Right lung (tissue), 10 donors: ENCODE data around the gene SNX5. TPM values are rescaled to one million over a fixed set of nuclear protein-coding genes. Genes with fewer than 3 reads are reported as not detected.

Experiments
- DNase-seq, 2 donors: peaks; one replicate each; pipeline ENCODE4 v3.0.0-alpha.2; 2013
- long read RNA-seq, 8 donors: transcript quantifications; one replicate each; lab custom pipeline, GENCODE V29; 2026
- polyA plus RNA-seq, 5 donors: library from polyadenylated mRNA; unstranded; fragments of 120-200 nt; gene quantifications; one replicate each; pipeline versions ENCODE4 v1.2.1 to v1.2.3, GENCODE V29; 2013; ENCODE audit warnings: inconsistent platforms in 1 of 5, low replicate concordance in 1 of 5; ENCODE audit not compliant: insufficient read length in 5 of 5, insufficient read depth in 1 of 5

SNX5 gene
- polyA plus RNA-seq = 100 to 1,000 TPM; 207 to 304 (median 265) TPM
- long read RNA-seq, donor 1, transcript SNX5-201 (13 exons, 2,270 nt) = minor isoform, 53 of 211 reads
- long read RNA-seq, donor 1, transcript SNX5-202 (14 exons, 2,288 nt) = minor isoform, 18 of 211 reads
- long read RNA-seq, donor 1, transcript SNX5-218 (1 exons, 3,931 nt) = major isoform, 85 of 211 reads
- long read RNA-seq, donor 1, transcript SNX5-212 (2 exons, 1,321 nt) = minor isoform, 8 of 211 reads
- long read RNA-seq, donor 1, partial matches to known transcripts = 38 of 211 reads
- long read RNA-seq, donor 1, other reads (novel, unspliced or antisense) = 0 of 211 reads
- long read RNA-seq, donor 2, transcript SNX5-201 (13 exons, 2,270 nt) = major isoform, 26 of 66 reads
- long read RNA-seq, donor 2, transcript SNX5-202 (14 exons, 2,288 nt) = minor isoform, 11 of 66 reads
- long read RNA-seq, donor 2, transcript SNX5-218 (1 exons, 3,931 nt) = minor isoform, 15 of 66 reads
- long read RNA-seq, donor 2, partial matches to known transcripts = 5 of 66 reads
- long read RNA-seq, donor 2, other reads (novel, unspliced or antisense) = 0 of 66 reads
- long read RNA-seq, donor 3, transcript SNX5-212 (2 exons, 1,321 nt) = minor isoform, 8 of 196 reads
- long read RNA-seq, donor 3, transcript SNX5-201 (13 exons, 2,270 nt) = minor isoform, 40 of 196 reads
- long read RNA-seq, donor 3, transcript SNX5-218 (1 exons, 3,931 nt) = major isoform, 102 of 196 reads
- long read RNA-seq, donor 3, transcript SNX5-202 (14 exons, 2,288 nt) = minor isoform, 7 of 196 reads
- long read RNA-seq, donor 3, partial matches to known transcripts = 32 of 196 reads
- long read RNA-seq, donor 3, other reads (novel, unspliced or antisense) = 0 of 196 reads
- long read RNA-seq, donor 4, transcript SNX5-218 (1 exons, 3,931 nt) = major isoform, 68 of 94 reads
- long read RNA-seq, donor 4, transcript SNX5-202 (14 exons, 2,288 nt) = minor isoform, 5 of 94 reads
- long read RNA-seq, donor 4, transcript SNX5-201 (13 exons, 2,270 nt) = minor isoform, 16 of 94 reads
- long read RNA-seq, donor 4, partial matches to known transcripts = 0 of 94 reads
- long read RNA-seq, donor 4, other reads (novel, unspliced or antisense) = 0 of 94 reads
- long read RNA-seq, donor 5, transcript SNX5-218 (1 exons, 3,931 nt) = major isoform, 73 of 159 reads
- long read RNA-seq, donor 5, transcript SNX5-212 (2 exons, 1,321 nt) = minor isoform, 8 of 159 reads
- long read RNA-seq, donor 5, transcript SNX5-201 (13 exons, 2,270 nt) = minor isoform, 33 of 159 reads
- long read RNA-seq, donor 5, transcript SNX5-202 (14 exons, 2,288 nt) = minor isoform, 18 of 159 reads
- long read RNA-seq, donor 5, partial matches to known transcripts = 20 of 159 reads
- long read RNA-seq, donor 5, other reads (novel, unspliced or antisense) = 0 of 159 reads
- long read RNA-seq, donor 6, transcript SNX5-202 (14 exons, 2,288 nt) = minor isoform, 16 of 166 reads
- long read RNA-seq, donor 6, transcript SNX5-201 (13 exons, 2,270 nt) = minor isoform, 40 of 166 reads
- long read RNA-seq, donor 6, transcript SNX5-217 (1 exons, 1,087 nt) = minor isoform, 8 of 166 reads
- long read RNA-seq, donor 6, transcript SNX5-218 (1 exons, 3,931 nt) = major isoform, 76 of 166 reads
- long read RNA-seq, donor 6, partial matches to known transcripts = 17 of 166 reads
- long read RNA-seq, donor 6, other reads (novel, unspliced or antisense) = 0 of 166 reads
- long read RNA-seq, donor 7, transcript SNX5-212 (2 exons, 1,321 nt) = minor isoform, 6 of 90 reads
- long read RNA-seq, donor 7, transcript SNX5-218 (1 exons, 3,931 nt) = major isoform, 45 of 90 reads
- long read RNA-seq, donor 7, transcript SNX5-202 (14 exons, 2,288 nt) = minor isoform, 10 of 90 reads
- long read RNA-seq, donor 7, transcript SNX5-201 (13 exons, 2,270 nt) = minor isoform, 22 of 90 reads
- long read RNA-seq, donor 7, partial matches to known transcripts = 5 of 90 reads
- long read RNA-seq, donor 7, other reads (novel, unspliced or antisense) = 0 of 90 reads
- long read RNA-seq, donor 8, transcript SNX5-201 (13 exons, 2,270 nt) = minor isoform, 14 of 59 reads
- long read RNA-seq, donor 8, transcript SNX5-202 (14 exons, 2,288 nt) = minor isoform, 13 of 59 reads
- long read RNA-seq, donor 8, transcript SNX5-218 (1 exons, 3,931 nt) = major isoform, 26 of 59 reads
- long read RNA-seq, donor 8, partial matches to known transcripts = 0 of 59 reads
- long read RNA-seq, donor 8, other reads (novel, unspliced or antisense) = 0 of 59 reads

- DNase-seq = peak; percentile 100
Measured at GRCh38 chr20:17968366-17969277, at the start of gene SNX5, which contains the start of gene MGME1. Gene SNX5 (minus strand): TSS chr20:17968794. CDS start chr20:17968425, 369 bp downstream. Gene MGME1 (plus strand): TSS chr20:17969018. CDS start chr20:17969860, 842 bp downstream.

- no peak for DNase-seq
Measured at GRCh38 chr20:18018100-18018499, 49.5 kb upstream of the SNX5 start.

GRCh38 chr20:18016772-18017171 lies 48.2 kb upstream of the SNX5 start:
- no peak for DNase-seq

GRCh38 chr20:18014411-18014810 lies 45.8 kb upstream of the SNX5 start:
- DNase-seq = no peak

DNA sequence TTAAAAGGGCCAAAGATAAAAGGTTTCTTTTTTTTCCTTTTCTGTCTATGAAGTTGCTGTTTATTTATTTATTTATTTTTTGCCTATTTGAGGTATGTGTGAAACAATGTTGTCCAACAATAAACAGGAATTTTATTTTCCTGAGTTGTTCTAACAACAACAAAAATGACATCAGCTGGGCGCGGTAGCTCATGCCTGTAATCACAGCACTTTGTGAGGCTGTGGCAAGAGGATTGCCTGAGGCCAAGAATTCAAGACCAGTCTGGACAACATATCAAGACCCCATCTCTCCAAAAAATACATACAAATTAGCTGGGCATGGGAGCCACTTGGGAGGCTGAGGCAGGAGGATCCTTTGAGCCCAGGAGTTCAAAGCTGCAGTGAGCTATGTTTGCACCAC lies 44.3 kb upstream of the SNX5 start:
- DNase-seq = no peak

GRCh38 chr20:18011951-18012645 lies 43.5 kb upstream of the SNX5 start:
- DNase-seq = no peak

DNA sequence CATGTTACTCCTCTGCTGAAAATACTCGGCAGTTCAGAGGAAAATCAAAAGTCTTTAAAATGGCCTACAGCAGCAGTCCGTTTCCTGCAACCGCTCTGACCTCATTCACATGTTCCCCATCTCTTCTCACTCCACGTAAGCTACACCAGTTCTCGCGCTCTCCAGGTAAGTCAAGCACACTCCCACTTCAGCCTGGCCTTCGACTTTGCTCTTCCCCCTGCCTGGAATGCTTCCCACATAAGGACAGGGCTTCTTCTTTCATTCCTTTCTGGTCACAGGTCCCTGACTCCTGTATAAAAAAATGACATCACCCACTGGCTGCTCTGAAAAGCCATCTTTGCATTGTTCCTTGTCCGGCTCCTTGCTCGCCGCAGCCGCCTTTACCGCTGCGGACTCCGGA lies 42.9 kb upstream of the SNX5 start:
- DNase-seq = no peak

- no peak for DNase-seq
Measured at GRCh38 chr20:18009116-18009515, 40.5 kb upstream of the SNX5 start.

- peak; percentile 64 to 67 for DNase-seq
Measured at GRCh38 chr20:18007534-18008292, 39.1 kb upstream of the SNX5 start.

- DNase-seq = no peak
Measured at GRCh38 chr20:18006684-18007083, 38.1 kb upstream of the SNX5 start.

GRCh38 chr20:18005990-18006364 lies 37.4 kb upstream of the SNX5 start:
- DNase-seq = no peak

DNA sequence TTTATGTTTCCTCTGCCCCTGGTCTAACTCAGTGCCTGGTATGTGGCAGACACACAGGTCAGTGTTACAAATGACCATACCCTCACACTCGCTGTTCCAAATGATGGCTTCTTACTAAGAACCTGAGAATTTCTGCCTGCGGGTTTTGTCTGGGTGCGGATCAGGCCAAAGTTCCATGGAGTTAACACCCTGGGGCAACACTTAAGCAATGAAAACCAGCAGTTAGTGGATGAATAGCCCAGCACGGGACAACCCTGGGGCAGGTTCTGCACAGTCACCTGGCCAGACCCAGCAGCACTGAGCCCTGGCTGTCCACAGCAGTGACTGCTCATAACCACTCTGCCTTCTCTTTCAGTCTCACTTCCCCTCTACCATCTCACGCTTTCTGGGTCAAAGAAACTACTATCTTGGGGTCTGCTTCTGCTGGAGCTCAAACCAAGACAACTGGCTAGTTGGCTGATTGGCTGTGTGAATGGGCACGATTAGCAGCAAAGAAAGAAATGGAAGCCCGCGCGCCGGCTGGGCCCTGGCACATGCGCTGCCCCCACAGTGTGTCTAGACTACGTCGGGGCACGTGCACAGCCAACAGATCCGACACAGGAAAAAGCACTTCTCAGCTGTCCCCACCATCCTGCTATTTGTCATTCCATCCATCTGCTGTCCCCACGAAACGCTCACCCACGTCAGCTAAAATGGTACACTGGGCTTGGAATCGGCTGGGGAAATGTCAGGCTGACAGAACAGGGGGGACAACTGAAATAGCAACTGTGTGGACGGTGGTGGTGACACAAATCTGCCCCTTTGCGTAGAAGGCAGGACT lies 36.8 kb upstream of the SNX5 start:
- DNase-seq = no peak

DNA sequence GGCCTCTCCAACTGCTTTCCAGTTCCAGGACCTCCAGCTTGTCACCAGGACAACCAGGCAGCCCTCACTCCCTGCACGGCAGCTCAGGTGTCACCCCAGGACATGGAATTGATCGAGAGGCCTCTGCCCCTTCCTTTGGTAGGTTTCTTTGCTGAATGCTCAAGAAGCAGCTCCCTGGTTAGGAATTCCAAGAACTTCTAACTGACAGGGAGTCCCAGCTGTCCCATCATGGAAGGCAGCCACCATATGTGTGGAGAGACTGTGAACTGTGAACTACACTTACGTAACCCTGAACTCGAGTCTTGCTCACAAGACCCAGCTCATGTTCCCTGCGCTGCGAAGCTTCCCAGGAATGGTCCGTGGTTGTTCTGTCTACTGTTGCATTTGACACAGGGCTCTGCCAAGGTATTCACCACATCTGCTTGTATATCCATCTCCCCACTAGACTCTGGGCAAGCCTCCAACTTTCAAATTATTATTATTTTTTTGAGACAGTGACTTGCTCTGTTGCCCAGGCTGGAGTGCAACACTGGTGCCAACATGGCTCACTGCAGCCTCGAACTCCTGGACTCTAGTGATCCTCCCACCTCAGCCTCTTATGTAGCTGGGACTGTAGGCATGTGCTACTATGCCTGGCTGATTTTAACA lies 35.9 kb upstream of the SNX5 start:
- no peak for DNase-seq

- no peak for DNase-seq
Measured at GRCh38 chr20:18003897-18004296, 35.3 kb upstream of the SNX5 start.

- DNase-seq = no peak
Measured at GRCh38 chr20:18001131-18001921, 32.7 kb upstream of the SNX5 start.
